NB4 (cell line): Measurements from ENCODE around the gene TSPO.

Experiments used
- DNase-seq: peaks from one replicate; pipeline ENCODE4 v3.0.0; 2010; ENCODE audit warnings: low read depth
- H3K4me3 ChIP-seq: one replicate; pipeline ENCODE4 v1.5.1; 2011; ENCODE audit warnings: mild to moderate bottlenecking, low read depth, low read length, moderate library complexity
- MYC ChIP-seq: IDR thresholded peaks from 2 replicates; pipeline ENCODE4 v1.6.1; 2011; ENCODE audit warnings: low read depth, low read length
- POLR2A ChIP-seq: IDR thresholded peaks from 2 replicates; pipeline ENCODE4 v1.6.1; 2011; ENCODE audit warnings: mild to moderate bottlenecking; ENCODE audit not compliant: insufficient read length; ENCODE audit errors: extremely low read depth
- TF ChIP-seq, protein P1 (sequence below): IDR thresholded peaks from 2 replicates; pipeline ENCODE4 v1.6.1; 2011; ENCODE audit warnings: low read depth, low read length
- TF ChIP-seq, protein P2 (sequence below): IDR thresholded peaks from one replicate; pipeline ENCODE4 v1.5.1; 2012; ENCODE audit warnings: low read depth, low read length

TSPO gene

DNA sequence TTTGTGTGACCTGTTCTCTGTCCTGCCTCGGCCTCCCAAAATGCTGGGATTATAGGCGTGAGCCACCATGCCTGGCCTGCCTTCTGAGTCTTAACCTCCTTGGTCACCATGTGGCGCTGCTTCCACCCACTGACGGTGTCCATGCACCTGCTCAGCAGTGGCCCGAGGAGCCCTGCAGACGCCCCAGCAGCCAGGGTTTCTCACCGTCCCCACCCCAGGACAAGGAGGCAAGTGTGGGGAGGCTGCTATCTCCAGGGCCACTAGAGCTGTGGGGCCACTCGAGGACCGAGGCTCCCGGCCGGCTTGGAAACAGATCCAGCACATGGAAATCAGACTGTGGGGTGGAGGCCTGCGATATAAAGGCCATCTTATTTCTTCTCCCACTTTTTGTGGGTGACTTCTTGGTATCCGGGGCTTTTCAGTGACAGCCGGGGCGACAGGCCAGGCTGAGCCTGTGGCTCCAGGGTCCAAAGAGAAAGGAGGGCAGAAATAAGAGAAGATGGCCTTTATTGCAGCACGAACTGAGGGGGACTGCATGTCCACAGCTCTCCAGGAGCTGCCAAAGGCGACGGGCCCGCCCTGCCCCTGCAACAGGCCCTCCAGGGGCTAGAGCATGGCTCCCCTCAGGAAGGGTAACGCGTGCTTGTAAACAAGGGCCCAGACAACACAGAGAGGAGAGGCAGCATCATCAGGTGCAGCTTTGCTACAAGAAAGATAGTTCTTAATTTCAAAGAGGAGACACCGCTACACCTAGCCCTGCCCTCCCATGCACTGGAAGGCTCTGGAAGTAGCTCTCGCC, 15.0 kb downstream of the TSPO start:
- TF ChIP-seq MYC (no peak), POLR2A (no peak)
- TF ChIP-seq, protein P1, sequence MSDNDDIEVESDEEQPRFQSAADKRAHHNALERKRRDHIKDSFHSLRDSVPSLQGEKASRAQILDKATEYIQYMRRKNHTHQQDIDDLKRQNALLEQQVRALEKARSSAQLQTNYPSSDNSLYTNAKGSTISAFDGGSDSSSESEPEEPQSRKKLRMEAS = no peak
- TF ChIP-seq, protein P2, sequence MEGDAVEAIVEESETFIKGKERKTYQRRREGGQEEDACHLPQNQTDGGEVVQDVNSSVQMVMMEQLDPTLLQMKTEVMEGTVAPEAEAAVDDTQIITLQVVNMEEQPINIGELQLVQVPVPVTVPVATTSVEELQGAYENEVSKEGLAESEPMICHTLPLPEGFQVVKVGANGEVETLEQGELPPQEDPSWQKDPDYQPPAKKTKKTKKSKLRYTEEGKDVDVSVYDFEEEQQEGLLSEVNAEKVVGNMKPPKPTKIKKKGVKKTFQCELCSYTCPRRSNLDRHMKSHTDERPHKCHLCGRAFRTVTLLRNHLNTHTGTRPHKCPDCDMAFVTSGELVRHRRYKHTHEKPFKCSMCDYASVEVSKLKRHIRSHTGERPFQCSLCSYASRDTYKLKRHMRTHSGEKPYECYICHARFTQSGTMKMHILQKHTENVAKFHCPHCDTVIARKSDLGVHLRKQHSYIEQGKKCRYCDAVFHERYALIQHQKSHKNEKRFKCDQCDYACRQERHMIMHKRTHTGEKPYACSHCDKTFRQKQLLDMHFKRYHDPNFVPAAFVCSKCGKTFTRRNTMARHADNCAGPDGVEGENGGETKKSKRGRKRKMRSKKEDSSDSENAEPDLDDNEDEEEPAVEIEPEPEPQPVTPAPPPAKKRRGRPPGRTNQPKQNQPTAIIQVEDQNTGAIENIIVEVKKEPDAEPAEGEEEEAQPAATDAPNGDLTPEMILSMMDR = no peak
- no peak overlapping the region for H3K4me3 ChIP-seq
- no peak for DNase-seq

DNA sequence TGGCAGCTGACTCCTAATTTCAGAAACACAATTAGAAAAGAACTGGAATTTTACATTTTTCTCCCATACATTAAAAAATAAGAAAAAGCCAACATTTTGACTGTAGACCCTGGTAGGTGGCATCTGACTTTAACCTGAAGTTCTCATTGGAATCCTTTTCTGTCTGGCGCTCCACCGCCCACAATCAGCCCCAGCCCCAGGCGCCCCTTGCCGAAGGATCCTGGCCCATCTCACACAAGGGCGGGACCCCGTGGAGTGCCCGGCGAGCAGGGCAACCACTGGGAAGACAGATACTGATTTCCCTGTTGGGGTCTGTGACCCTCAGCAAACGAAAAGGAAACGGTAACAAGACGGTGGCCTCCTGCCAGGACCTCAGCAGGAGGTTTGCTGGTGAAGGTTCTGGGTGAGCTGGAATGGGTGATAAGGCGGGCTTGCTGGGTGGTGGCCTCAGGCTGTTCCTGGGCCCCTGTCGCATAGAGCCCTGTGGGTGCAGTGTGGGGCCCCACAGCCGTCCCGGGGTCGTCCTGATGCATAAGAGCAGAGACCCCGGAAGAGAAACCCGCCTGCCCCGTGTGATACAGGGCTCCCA, 15.7 kb downstream of the TSPO start:
- no peak for DNase-seq
- no peak overlapping the region for H3K4me3 ChIP-seq
- TF ChIP-seq MYC (no peak), POLR2A (no peak)
- TF ChIP-seq, protein P1 = no peak
- TF ChIP-seq, protein P2 = no peak

DNA sequence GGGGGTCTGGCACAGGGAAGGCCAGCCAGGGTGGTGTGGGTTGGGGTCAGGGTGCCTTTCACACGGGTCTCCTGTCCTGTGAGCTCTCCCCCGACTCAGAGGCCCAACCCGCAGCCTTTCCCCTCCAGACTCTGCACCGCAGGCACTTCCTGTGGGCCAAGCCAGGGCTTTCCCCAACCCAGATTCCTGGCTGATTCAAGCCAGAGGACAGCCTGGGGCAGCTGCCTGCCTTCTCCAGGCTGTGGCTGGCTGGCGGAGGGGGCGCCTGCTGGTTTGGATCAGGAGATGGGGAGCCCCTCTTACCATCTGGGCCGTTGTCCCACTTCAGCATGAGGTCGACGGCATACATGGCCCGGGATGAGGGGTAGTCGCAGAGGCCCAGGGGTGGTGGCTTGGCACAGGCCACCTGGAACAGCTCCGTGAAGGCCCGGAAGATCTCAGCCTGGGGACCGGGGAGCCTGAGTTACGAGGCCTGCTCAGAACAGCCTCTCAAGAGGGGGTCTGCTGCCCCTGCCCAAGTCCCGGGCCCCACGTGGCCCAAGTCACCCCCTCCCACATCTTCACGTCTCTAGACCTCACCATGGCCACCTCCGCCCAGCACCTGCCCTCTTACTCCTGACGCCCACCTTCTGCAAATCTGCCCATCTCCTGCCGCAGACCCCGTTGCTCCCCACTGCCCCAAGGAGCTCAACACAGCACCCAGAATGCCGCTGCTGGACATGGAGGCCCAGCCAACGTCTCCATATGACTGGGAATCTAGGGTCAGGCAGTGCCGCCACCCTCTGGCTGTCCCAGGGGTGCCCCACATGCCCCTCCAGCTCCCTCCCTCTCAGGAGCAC, 17.3 kb downstream of the TSPO start:
- no peak overlapping the region for H3K4me3 ChIP-seq
- DNase-seq = no peak
- TF ChIP-seq, protein P2 = no peak
- no peak for TF ChIP-seq MYC
- TF ChIP-seq, protein P1 = no peak
- TF ChIP-seq POLR2A = no peak

DNA sequence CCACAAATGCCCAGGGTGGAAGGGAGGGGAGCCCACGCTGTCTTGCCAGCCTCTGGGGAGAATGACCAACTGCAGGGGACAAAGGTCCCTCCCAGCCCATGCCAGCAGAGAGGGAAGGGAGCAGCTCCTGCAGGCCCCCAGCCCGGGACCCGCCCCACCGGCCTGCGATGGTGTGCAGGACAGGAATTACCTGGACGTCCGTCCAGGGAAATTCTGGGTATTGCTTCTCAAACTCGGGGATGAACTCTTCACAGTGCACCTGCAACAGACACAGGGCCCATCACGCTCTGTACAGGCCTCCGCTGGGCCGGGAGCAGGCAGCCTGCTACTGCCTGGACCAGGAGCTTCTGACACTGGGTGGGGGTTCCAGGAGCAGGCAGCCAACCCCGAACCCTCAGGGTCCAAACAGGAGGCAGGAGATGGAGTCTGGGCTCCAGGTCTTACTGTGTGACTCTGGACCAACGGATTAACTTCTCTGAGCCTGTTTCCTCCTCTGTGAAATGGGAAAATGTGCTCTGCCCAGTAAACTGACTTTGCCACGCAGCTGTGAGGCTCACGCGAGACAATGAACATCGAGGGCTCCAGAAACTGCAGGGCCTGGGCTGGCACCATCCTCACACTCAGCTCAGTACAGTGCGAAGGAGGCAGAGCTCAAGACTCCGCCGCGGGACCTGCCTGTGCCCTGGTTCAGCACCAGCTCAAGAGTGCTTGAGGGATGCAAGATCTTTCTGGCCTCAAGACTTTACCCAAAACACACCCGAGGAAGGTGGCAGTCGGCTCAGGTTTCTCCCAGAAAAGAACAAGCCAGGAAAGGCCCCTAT, 18.2 kb downstream of the TSPO start:
- TF ChIP-seq, protein P1 = no peak
- TF ChIP-seq, protein P2 = no peak
- TF ChIP-seq POLR2A (no peak), MYC (no peak)

DNA sequence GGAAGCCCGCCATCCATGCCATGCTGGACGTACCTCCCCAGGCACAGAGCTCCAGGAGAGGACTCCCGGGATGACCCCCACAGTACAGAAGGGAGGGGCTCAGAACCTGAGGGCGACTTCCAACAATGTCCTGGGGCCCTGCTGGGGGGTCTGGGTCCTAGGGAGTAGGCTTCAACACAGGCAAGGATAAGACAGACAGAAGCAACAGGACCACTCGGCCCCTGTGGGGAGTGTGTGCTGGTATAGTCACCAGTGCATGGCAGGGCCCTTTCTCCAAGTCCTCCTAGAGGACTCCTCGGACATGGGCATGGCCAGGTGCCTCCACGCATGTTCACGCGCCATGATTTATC, 18.7 kb downstream of the TSPO start:
- no peak overlapping the region for H3K4me3 ChIP-seq
- TF ChIP-seq, protein P2 = no peak
- TF ChIP-seq MYC (no peak), POLR2A (no peak)
- TF ChIP-seq, protein P1 = no peak
- DNase-seq = no peak

More for the DNA sequence above, 18.2 kb downstream of the TSPO start:
- H3K4me3 ChIP-seq = no peak overlapping the region
- no peak for DNase-seq
